ENCODE data around the gene HIBCH.
"Not testable (repeated sequence)": the region's sequence is repeated elsewhere in the genome, so short reads cannot be mapped to it uniquely, and the experiment has no call there.

The HIBCH gene

GRCh38 chr2:190311893-190312634, 7.6 kb downstream of the HIBCH start:
- no peak for DNase-seq (ENCODE audit: low read depth)
- no peak overlapping the region for H3K4me3 ChIP-seq (ENCODE audit: low read depth, low read length)
- no peak for TF ChIP-seq CTCF (IDR thresholded peaks at IDR 0.05; ENCODE audit: control insufficient read depth, extremely low read depth, insufficient read depth)

- H3K4me3 ChIP-seq (ENCODE audit: low read depth, low read length), result no peak overlapping the region
- no peak for TF ChIP-seq CTCF (IDR thresholded peaks at IDR 0.05; ENCODE audit: control insufficient read depth, extremely low read depth, insufficient read depth)
- DNase-seq (ENCODE audit: low read depth), result no peak
Observed at GRCh38 chr2:190308031-190308430, 11.6 kb downstream of the HIBCH start.

GRCh38 chr2:190304404-190304803, 15.2 kb downstream of the HIBCH start:
- no peak overlapping the region for H3K4me3 ChIP-seq (ENCODE audit: low read depth, low read length)
- TF ChIP-seq CTCF (IDR thresholded peaks at IDR 0.05; ENCODE audit: control insufficient read depth, extremely low read depth, insufficient read depth), result no peak
- no peak for DNase-seq (ENCODE audit: low read depth)

- DNase-seq (ENCODE audit: low read depth), result no peak
- no peak for TF ChIP-seq CTCF (IDR thresholded peaks at IDR 0.05; ENCODE audit: control insufficient read depth, extremely low read depth, insufficient read depth)
- no peak overlapping the region for H3K4me3 ChIP-seq (ENCODE audit: low read depth, low read length)
Observed at GRCh38 chr2:190303647-190304046, 16.0 kb downstream of the HIBCH start.

GRCh38 chr2:190302052-190302451, 17.6 kb downstream of the HIBCH start:
- no peak for DNase-seq (ENCODE audit: low read depth)
- TF ChIP-seq CTCF (IDR thresholded peaks at IDR 0.05; ENCODE audit: control insufficient read depth, extremely low read depth, insufficient read depth), result no peak
- no peak overlapping the region for H3K4me3 ChIP-seq (ENCODE audit: low read depth, low read length)

- no peak for TF ChIP-seq CTCF (IDR thresholded peaks at IDR 0.05; ENCODE audit: control insufficient read depth, extremely low read depth, insufficient read depth)
- DNase-seq (ENCODE audit: low read depth), result no peak
- H3K4me3 ChIP-seq (ENCODE audit: low read depth, low read length), result no peak overlapping the region
Observed at GRCh38 chr2:190301032-190301431, 18.6 kb downstream of the HIBCH start.

- not testable (repeated sequence) for H3K4me3 ChIP-seq (ENCODE audit: low read depth, low read length); DNase-seq (ENCODE audit: low read depth)
Observed at GRCh38 chr2:190297880-190298279, 21.7 kb downstream of the HIBCH start.
